GM18909 (cell line): Measurements from ENCODE around the gene CPED1.
"Not testable (repeated sequence)": the region's sequence is repeated elsewhere in the genome, so short reads cannot be mapped to it uniquely, and the experiment has no call there.

Source experiments
- ATAC-seq: cut with Tn5 transposase; IDR thresholded peaks from one replicate; pipeline ENCODE4 v1.9.1; 2021; ENCODE audit warnings: mild to moderate bottlenecking; ENCODE audit not compliant: unreplicated experiment, poor library complexity

Gene CPED1

DNA sequence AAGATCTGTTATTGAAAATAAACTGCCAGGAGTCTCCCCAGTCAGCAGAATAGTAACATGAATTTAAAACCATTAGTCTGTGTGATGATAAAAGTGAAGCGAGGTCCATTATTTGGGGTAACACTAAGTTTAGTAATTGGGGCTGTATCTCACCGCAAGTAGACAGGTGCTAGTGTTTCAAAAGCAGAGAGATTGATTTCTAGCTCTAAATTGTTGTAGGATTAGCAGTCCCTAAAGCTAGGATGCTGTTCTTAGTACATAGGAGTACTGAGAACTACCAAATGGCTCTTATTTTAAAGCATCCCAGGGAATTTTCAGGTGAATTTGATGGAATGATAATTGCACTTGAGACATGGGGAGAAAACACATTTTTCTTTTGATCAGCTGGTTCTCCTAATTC is 70.5 kb downstream of the CPED1 start:
- ATAC-seq = no peak

- not testable (repeated sequence) for ATAC-seq
Observed at GRCh38 chr7:121059979-121060509, 71.5 kb downstream of the CPED1 start.

GRCh38 chr7:121061677-121062582 is 73.4 kb downstream of the CPED1 start:
- no peak for ATAC-seq

DNA sequence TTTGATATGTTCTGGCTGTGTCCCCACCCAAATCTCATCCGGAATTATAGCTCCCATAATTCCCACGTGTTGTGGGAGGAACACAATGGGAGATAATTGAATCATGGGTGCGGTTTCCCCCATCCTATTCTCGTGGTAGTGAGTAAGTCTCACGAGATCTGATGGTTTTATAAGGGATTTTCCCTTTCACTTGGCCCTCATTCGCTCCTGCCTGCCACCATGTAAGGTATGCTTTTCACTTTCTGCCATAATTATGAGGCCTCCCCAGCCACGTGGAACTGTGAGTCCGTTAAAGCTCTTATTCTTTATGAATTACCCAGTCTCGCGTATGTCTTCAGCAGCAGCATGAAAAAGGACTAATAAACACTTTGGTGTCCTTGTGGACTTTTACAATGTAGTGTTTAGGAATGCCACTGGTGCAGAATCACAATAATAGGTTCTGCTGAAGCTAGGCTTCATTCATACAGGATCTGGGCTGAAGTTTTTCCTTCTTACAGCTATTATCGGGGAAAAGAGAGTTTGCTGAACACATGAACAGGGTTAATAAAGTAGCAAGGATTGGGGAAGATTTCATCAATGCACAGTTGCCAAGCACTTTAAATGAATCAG is 74.3 kb downstream of the CPED1 start:
- no peak for ATAC-seq

GRCh38 chr7:121067717-121068116 is 79.2 kb downstream of the CPED1 start:
- ATAC-seq = not testable (repeated sequence)

- no peak for ATAC-seq
Observed at GRCh38 chr7:121069346-121070100, 81.0 kb downstream of the CPED1 start.

DNA sequence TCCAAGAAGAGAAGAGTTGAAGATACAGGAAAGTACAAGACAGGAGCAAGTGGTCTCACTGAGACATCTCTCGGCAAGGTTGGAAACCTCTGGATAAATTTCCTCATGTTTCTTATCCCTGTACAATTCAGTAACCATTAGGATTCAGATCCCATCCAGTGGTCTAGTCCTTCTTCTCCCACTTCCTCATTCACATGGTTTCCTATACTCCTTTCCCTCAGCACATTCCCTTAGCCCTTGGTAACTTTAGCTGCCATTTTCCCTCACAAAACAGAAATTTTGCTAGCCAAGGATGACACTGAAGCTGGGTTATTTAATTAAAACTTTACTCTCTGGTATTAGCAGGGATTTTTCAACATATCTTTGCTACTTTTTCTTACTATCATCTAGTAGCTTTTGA is 82.6 kb downstream of the CPED1 start:
- no peak for ATAC-seq

DNA sequence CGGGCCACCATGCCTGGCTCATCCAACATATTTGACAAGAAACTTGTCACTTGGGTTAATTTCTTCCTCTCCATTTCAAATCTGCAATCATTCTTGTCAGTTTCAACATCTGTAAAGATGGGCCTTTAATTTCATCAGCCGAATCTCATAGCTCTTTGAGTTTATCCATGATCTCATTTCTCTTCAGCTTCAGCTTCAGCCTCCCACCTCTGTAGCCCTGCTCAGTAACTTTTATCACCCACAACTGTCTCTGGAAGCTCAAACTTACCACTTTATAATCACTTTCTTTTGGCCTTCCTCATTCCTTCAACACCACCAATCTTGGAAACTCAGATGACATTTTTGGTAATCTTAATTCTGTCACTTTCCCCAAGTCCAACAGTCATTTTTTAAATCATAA is 83.2 kb downstream of the CPED1 start:
- no peak for ATAC-seq

- no peak for ATAC-seq
Observed at GRCh38 chr7:121072826-121073225, 84.3 kb downstream of the CPED1 start.

GRCh38 chr7:121073463-121074099 is 85.1 kb downstream of the CPED1 start:
- no peak for ATAC-seq

- ATAC-seq = not testable (repeated sequence)
Observed at GRCh38 chr7:121075424-121075841, 86.9 kb downstream of the CPED1 start.

GRCh38 chr7:121075952-121076349 is 87.4 kb downstream of the CPED1 start:
- ATAC-seq = no peak

GRCh38 chr7:121076350-121077164 is 88.0 kb downstream of the CPED1 start:
- ATAC-seq = no peak

GRCh38 chr7:121077165-121077630 is 88.7 kb downstream of the CPED1 start:
- no peak for ATAC-seq

DNA sequence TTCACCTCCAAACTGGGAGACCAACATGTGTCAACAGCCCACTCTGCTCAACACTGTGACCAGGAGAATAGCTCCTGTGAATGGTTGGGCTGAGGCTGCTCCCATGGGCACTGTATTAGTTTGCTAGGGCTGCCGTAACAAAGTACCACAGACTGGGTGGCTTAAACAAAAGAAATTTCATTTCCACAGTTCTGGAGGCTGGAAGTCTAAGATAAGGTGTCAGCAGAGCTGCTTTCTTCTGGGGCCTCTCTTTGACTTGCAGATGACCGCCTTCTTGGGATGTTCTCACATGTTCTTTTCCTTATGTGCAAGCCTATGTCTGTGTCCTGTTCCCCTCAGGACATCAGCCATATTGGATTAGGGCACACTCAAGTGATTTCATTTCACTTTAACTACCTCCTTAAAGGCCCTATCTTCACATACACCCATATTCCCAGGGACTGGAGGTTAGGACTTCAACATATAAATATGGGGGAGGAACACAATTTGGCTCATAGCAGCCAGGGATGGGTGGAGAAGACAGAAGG is 90.3 kb downstream of the CPED1 start:
- ATAC-seq = no peak

DNA sequence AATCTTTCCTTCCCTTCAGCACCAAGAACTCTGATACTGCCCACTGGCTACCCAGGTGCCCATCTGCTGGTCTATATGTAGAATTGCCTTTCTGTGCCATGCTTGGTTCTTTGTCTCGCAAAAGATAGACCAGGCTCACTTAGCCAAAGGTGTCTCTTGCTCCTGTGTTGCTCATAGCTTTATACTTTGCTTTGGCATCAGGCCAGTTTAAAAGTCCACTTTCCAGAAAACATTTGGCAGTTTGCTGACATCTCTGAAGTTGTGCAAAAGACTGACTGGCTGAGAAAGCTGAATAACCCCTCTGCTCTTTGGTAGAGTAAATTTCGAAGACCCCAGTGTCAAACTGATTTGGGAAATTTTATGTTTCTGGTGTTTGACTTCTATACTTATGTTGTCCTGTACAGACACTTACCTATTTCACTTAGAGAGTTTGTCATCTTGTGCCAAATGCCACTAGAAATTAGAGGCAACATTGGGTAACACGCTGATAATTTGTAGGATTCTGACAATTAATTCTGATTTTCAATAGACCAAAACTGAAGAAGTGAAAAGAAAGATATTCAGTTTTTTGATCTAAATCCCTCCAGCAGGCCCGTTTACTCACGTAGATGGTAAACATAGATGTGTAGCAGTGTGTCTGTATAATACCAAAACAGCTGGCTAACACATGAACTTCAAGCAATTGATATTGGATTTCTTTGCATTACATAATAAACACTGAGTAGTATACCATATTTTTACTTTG is 91.1 kb downstream of the CPED1 start:
- no peak for ATAC-seq

- no peak for ATAC-seq
Observed at GRCh38 chr7:121080257-121080912, 91.9 kb downstream of the CPED1 start.

DNA sequence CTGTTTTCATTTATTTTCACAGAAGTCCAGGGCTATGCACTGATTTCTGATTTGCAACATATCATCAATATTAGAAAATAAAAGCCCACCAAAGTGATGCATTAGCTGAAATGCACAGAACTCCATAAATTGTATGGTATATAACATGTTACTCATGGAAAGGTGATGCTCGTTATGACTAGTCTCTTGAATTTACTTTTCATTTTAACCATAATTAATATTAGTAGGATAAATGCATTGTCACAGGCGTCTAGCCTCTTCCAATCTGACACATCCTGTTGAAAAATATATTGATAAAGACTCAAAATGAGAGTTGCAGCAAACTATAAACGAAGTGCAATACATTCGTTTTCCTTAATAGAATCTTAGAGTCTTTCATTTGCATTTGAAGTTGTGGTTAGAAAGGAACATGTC is 92.4 kb downstream of the CPED1 start:
- no peak for ATAC-seq
